Measurements from ENCODE around the gene HECW1.

GRCh38 chr7:43508461-43508860 lies 396.0 kb downstream of the HECW1 start:
- TF ChIP-seq CTCF (optimal IDR thresholded peaks at IDR 0.05 in 1 of 3, IDR thresholded peaks at IDR 0.05 in 1 of 3, conservative IDR thresholded peaks at IDR 0.05 in 1 of 3; ENCODE audit: extremely low read depth in 1 of 3, insufficient read depth in 2 of 3, low read length in 3 of 3) (no peak), EZH2 (IDR thresholded peaks at IDR 0.05; ENCODE audit: low read length) (no peak)

All from keratinocyte (primary cell).